ENCODE data around the gene PER1.

GRCh38 chr17:8154608-8155155, 2.5 kb upstream of the PER1 start:
- TF ChIP-seq POLR2A (IDR thresholded peaks at IDR 0.05) = no peak
- TF ChIP-seq CTCF (IDR thresholded peaks at IDR 0.05) = no peak

Measured in lower leg skin (tissue), 3 donors.